GM18909 (cell line): ENCODE measurements around the gene SLC22A31.
"Not testable (repeated sequence)": the region's sequence is repeated elsewhere in the genome, so short reads cannot be mapped to it uniquely, and the experiment has no call there.

Source experiments
- ATAC-seq: cut with Tn5 transposase; IDR thresholded peaks from one replicate; pipeline ENCODE4 v1.9.1; 2021; ENCODE audit warnings: mild to moderate bottlenecking; ENCODE audit not compliant: unreplicated experiment, poor library complexity

Gene SLC22A31

GRCh38 chr16:89200124-89200849 lies at the start of gene SLC22A31:
TSS of gene SLC22A31 (minus strand) at chr16:89200537. CDS start at chr16:89200501, 36 bp downstream.
- no peak for ATAC-seq

GRCh38 chr16:89248196-89248982 lies 48.1 kb upstream of the SLC22A31 start:
- ATAC-seq = no peak

DNA sequence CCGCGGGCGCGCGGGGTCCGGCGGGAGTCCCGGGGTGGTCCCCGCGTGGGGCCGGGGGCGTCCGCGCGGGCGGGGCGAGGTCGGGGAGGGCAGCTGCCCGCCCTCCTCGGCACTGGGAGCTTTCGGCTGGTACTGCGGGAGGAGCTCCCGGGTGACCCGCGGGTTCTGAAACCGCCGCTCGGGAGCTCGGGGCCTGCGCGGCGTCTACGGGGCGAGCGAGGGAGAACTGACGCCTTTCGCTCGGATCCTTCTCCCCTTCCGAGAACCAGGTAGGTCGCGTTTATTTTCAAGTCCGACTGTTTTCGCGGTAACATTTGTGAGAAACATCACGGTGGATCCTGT lies 47.4 kb upstream of the SLC22A31 start:
- not testable (repeated sequence) for ATAC-seq

- ATAC-seq = peak; percentile 82
These were observed 46.8 kb upstream of the SLC22A31 start for GRCh38 chr16:89246903-89247733.

DNA sequence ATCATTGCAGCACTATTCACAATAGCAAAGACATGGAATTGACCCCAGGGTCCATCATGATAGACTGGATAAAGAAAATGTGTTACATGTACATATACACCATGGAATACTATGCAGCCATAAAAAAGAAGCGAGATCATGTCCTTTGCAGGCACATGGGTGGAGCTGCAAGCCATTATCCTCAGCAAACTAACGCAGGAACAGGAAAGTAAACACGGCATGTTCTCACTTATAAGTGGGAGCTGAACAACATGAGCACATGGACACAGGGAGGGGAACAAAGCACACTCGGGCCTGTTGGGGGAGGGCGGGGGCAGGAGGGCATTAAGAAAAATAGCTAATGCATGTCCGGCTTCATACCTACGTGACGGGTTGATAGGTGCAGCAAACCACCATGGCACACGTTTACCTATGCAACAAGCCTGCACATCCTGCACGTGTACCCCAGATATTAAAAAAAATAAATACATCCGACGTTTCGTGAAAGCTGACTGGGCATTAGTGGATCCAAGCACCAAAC lies 46.1 kb upstream of the SLC22A31 start:
- ATAC-seq = no peak

DNA sequence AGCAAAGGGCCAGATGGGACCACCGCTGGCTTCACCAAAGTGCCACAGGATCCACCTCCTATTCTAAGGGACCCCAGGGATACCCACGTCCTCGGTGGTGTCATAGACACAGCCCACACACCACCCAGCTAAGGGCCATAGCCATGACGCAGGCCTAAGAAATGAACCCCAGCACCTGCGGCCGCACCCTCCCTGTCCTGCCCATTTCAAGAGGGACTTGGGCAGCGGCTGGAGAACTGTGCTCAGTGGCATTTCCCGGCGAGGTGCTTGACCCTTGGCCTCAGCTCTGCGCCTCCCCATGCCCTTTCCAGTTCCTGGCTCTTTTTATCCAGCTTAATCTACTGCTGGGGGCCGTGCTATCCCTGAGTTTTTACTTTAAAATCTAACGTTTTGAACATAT lies 44.4 kb upstream of the SLC22A31 start:
- no peak for ATAC-seq

- ATAC-seq = not testable (repeated sequence)
These were observed 43.9 kb upstream of the SLC22A31 start for GRCh38 chr16:89244264-89244663.

DNA sequence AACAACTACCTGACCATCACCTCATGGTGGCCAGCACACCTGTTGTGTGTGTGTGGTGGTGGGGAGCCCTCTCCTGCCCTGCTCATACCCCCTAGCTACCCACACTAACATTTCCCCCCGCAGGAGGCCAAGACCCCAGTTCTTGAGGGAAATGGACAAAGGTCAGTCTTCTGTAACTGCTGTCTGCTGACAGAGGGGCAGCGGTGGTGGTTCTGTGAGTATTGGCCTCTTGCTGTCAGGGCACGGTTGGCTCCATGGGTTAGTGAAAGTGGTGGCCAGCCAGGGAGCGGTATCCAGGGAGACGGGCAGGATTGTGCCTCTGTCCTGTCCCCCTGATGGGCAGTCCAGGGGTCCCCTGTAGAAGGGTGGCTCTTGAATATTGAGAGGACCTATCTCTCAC lies 43.3 kb upstream of the SLC22A31 start:
- no peak for ATAC-seq

DNA sequence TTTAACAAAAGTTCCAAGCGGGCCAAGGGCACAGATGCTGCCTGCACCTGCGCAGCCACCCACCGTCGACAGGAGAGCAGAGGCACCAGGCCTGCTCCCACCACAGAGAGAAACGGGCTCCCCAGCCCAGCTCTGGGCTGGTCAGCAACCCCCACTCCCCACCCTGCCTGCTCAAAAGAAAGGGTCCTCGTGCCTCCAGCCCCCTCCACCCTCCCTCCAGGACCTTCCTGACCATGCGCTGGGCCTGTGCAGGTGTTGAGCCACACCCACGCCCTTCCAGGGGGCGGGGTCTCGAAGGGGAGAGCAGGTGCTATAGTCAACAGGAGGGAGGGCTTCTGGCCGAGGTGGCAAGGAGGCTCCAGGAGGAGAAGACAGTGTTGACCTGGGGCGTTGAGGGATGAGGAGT lies 42.5 kb upstream of the SLC22A31 start:
- ATAC-seq = no peak

- ATAC-seq = peak; percentile 63
These were observed 41.1 kb upstream of the SLC22A31 start for GRCh38 chr16:89241187-89242007.

DNA sequence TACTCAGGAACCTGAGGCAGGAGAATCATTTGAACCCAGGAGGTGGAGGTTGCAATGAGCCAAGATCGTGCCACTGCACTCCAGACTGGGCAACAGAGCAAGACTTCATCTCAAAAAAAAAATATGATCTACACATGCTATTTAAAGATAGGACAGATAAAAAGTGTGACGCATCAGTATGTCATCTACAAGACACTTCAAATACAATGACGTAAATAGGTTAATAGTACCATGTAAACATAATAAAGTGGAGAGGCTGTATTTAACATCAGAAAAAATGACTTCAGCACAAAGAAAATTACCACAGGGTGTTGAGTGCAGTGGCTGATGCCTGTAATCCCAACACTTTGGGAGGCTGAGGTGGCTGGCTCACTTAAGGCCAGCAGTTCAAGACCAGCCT lies 37.4 kb upstream of the SLC22A31 start:
- no peak for ATAC-seq

DNA sequence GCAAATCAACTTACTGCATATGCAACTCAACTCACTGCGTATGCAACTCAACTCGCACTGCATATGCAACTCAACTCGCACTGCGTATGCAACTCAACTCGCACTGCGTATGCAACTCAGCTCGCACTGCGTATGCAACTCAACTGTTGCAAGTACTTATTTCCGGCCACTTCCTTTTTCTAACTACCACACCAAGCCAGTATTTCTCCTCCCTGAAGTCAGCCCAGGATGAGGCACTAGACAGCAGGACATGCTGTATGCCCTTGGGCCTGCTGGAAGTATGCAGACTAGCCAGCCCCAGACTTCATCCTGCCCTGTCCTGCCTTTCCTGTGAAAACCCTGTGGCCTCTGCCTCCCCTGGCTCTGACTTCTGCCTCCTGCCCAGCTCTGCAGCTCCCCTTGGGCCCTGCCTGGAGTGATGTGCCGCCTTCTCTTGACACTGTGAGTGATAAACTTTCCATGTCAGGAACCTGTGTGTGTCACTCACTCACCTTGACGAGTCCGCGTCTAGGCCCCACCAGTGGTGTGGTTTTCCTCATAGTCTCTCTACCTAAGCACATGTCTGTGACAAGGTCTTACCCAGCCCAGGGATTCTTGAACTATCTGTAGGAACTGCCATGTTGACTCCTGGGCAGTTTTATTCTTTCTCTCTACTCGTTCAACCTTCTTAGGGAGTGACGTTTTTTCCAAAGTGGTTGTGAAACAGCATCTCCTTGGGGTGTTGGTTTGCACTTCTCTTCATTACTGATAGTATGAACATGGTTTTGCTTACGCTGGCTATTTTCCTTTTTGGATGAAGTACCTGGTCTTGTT lies 33.5 kb upstream of the SLC22A31 start:
- ATAC-seq = no peak

DNA sequence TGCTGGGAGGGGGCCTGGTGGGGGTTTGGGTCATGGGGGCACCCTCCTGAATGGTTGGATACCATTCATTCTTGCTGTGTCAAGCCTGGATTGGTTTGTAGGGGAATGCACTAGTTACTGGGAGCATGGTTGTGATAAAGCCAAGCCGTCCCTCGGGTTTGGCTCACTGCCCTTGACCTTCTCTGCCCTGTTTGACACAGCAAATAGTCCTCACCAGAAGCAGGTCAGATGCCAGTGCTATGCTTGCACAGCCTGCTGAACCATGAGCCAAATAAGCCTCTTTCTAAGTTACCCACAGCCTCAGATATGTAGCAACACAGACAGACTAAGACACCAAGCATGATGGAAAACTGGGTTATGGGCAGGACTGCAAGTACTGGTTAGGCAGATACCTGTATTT lies 31.8 kb upstream of the SLC22A31 start:
- no peak for ATAC-seq

- no peak for ATAC-seq
These were observed 29.9 kb upstream of the SLC22A31 start for GRCh38 chr16:89230255-89230654.

DNA sequence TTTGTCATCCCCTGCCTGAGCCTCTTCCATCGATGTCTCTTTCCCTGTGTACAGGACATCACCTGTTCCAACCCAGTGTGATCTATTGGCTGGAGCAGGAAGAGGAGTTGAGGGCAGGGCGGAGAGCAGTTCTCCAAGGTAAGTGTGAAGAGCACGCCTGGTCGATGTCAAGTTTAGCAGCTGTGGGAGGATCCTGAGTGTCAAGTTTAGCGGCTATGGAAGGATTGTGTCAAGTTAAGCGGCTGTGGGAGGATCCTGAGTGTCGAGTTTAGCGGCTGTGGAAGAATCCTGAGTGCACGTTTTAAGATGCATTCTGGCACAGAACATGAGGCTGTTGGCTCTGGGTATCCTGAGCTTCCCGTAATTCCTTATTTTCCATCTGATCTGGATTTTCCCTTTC lies 24.3 kb upstream of the SLC22A31 start:
- no peak for ATAC-seq

DNA sequence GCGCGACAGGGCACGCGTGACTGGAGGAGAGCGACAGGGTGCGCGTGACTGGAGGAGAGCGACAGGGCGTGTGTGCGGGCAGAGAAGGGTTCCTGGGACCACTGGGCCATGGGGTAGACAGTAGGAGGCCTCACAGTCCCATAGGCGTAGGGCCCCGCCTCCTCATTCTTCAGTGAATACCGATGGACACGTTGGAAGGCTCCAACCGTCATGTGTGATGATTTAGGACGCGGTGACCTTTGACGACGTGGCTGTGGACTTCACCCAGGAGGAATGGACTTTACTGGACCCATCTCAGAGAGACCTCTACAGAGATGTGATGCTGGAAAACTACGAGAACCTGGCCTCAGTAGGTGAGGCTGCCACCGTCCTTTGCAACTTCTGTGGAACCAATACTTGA lies 22.6 kb upstream of the SLC22A31 start:
- ATAC-seq = no peak

- no peak for ATAC-seq
These were observed 21.3 kb upstream of the SLC22A31 start for GRCh38 chr16:89221604-89222003.

GRCh38 chr16:89219365-89219764 lies 19.0 kb upstream of the SLC22A31 start:
- ATAC-seq = no peak
